ENCODE results near the gene INSM2. TPM values are rescaled to one million over a fixed set of nuclear protein-coding genes. Genes with fewer than 3 reads are reported as not detected.

Gene INSM2
- total RNA-seq, 2 experiments from 2014 or later = not detected

- no peak for ATAC-seq
- H3K4me1 Mint-ChIP-seq (ENCODE audit: low read depth) = no peaks in the 10 kb centered on the region
- no peak for TF ChIP-seq CTCF (IDR thresholded peaks at IDR 0.05)
- H3K36me3 Mint-ChIP-seq (ENCODE audit: low read depth) = peaks cover 2% of the 10 kb centered on the region
- ChIA-PET CTCF (no interaction called here), POLR2A (no interaction called here)
- H3K27ac Mint-ChIP-seq = no peak overlapping the region
- no peak for DNase-seq
- H3K4me3 Mint-ChIP-seq = no peak overlapping the region
- intact Hi-C loops (cut with micrococcal nuclease) = no loop called here
- H3K27me3 Mint-ChIP-seq = no peaks in the 10 kb centered on the region
- H3K9me3 Mint-ChIP-seq = no peaks in the 10 kb centered on the region
Measured at GRCh38 chr14:35553808-35554207, 19.8 kb downstream of the INSM2 start.

GRCh38 chr14:35556548-35556947 is 22.6 kb downstream of the INSM2 start:
- ChIA-PET CTCF (no interaction called here), POLR2A (no interaction called here)
- DNase-seq (no peak), ATAC-seq (no peak)
- Mint-ChIP-seq H3K4me3 (no peak overlapping the region), H3K9me3 (no peaks in the 10 kb centered on the region), H3K36me3 (ENCODE audit: low read depth) (no peaks in the 10 kb centered on the region), H3K27ac (no peak overlapping the region), H3K27me3 (no peaks in the 10 kb centered on the region), H3K4me1 (ENCODE audit: low read depth) (no peaks in the 10 kb centered on the region)
- intact Hi-C loops (cut with micrococcal nuclease) = no loop called here
- no peak for TF ChIP-seq CTCF (IDR thresholded peaks at IDR 0.05)

DNA sequence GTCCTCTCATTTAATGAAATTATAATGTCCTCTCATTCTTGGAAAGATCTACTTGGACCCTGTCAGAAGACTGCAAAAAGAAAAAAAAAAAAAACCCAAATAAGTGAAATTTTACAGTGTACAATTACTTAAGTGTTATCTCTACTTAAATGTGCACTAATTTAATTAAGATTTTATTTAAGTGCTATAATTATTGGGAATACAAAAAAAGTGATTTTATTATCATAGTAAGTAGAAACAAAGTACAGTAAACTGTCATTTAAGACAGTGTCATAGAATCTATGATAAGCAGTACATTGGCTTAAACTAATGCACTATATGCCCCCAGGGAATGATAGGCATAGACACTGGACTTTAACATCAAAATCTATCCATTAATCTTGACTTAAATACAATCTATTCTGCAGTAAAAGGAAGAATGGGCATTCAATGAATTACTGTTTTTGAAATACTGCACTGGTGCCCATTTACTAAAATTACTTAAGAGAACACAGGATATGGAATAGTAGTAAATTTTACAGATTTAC is 23.3 kb downstream of the INSM2 start:
- TF ChIP-seq CTCF (IDR thresholded peaks at IDR 0.05) = no peak
- Mint-ChIP-seq H3K4me1 (ENCODE audit: low read depth) (no peaks in the 10 kb centered on the region), H3K27ac (no peak overlapping the region), H3K27me3 (no peaks in the 10 kb centered on the region), H3K4me3 (no peak overlapping the region), H3K36me3 (ENCODE audit: low read depth) (no peaks in the 10 kb centered on the region), H3K9me3 (no peaks in the 10 kb centered on the region)
- intact Hi-C loops (cut with micrococcal nuclease) = no loop called here
- ChIA-PET POLR2A (no interaction called here), CTCF (no interaction called here)
- DNase-seq (no peak), ATAC-seq (no peak)

- TF ChIP-seq CTCF (IDR thresholded peaks at IDR 0.05) = no peak
- Mint-ChIP-seq H3K4me3 (no peak overlapping the region), H3K4me1 (ENCODE audit: low read depth) (no peaks in the 10 kb centered on the region), H3K27ac (no peak overlapping the region), H3K36me3 (ENCODE audit: low read depth) (no peaks in the 10 kb centered on the region), H3K9me3 (no peaks in the 10 kb centered on the region), H3K27me3 (no peaks in the 10 kb centered on the region)
- intact Hi-C loops (cut with micrococcal nuclease) = no loop called here
- DNase-seq = no peak
- CTCF ChIA-PET = no interaction called here
- ATAC-seq = no peak
- POLR2A ChIA-PET = interaction anchor here (0.6 kb wide), 1 partner anchor 267 kb away, joined by 3 read pairs; no protein-coding TSS in a partner anchor
Measured at GRCh38 chr14:35558680-35559079, 24.7 kb downstream of the INSM2 start.

DNA sequence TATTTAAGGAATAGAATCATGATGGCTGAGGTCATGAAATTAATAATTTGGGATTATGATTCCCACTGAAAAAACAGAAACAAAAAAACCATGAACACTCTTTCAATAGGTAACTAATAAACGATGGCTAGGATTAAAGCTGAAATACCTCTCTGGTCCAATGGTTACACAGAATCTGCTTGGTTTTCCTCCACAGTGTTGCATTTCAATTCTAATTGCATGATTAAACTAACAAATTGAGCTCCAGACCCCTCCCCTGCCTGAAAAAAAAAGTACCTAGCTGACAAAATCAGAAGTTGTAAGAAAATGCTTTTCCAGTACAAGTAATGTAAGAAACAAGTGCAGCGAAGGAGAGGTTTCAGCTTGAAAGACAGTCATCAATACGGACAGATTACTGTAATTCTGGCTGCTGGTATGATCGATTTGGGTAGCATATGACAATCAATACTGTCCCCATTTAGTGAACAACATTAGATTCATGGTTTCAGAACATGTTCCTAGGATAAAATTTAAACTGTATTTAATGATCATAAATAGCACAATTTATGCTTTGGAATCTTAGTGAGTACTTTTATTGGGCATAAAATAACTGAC is 32.0 kb downstream of the INSM2 start:
- POLR2A ChIA-PET = no interaction called here
- Mint-ChIP-seq H3K27ac (no peak overlapping the region), H3K9me3 (no peaks in the 10 kb centered on the region), H3K27me3 (no peaks in the 10 kb centered on the region), H3K36me3 (ENCODE audit: low read depth) (peaks cover 3% of the 10 kb centered on the region), H3K4me1 (ENCODE audit: low read depth) (no peaks in the 10 kb centered on the region), H3K4me3 (no peak overlapping the region)
- ATAC-seq (no peak), DNase-seq (no peak)
- no peak for TF ChIP-seq CTCF (IDR thresholded peaks at IDR 0.05)
- intact Hi-C loops (cut with micrococcal nuclease) = no loop called here
- CTCF ChIA-PET = no interaction called here

Data from activated CD8-positive, alpha-beta T cell treated with anti-CD3 and anti-CD28 coated beads for 36 hours (primary cell).